NOMO-1 treated with dmso at 0.1 percent for 144 hours (cell line): Measurements from ENCODE around the gene UNC13A.

Experiments used
- DNase-seq: peaks from one replicate; lab custom pipeline; 2025; ENCODE audit not compliant: unreplicated experiment; lab: John Stamatoyannopoulos, UW

Gene UNC13A

DNA sequence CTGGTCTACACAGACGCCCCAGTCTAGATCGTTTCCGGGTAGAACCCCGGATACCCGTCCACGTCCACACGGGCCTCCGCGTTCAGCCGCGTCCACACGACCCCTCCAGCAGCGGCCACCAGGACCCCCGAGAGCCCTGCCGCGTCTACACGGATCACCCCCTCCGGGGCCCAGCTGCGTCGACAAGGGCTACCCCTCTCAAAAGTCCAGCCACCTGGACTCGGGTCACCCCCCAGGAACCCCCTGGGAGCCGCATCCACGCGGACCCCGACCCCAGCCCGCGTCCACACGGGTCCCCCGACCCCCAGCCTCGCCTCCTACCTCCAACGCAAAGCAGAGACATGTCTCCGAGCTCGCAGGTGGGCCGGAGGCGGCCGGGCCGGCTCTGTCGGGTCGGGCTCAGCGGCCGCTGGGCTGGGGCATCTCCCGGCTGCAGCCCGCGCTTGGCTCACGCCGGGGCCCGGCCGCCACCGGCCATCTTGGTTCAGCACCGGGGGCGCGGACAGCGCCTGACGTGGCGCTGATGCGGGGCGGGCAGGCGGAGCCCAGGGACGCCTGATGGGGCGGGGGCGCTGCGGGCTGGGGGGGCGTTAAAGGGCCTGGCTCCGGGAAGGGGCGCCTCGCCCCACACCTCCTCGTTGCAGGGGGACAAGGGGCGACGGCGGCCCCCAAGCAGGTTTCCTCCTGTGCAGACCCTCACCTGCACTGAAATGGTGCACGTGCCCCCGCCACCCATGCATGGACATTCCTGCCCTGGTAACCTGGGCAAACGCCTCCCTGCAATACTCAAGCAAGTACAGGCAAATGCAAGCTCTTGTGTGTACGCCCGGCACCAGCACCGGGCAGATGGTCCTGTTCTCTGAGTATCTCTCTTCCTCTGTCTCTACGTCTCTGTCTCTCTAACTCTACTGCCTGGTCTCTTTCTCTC is at the start of gene UNC13A:
Gene UNC13A (minus strand): TSS at position 498 of the 928 bp plus-strand sequence. CDS start 155 bp downstream, at position 343.
- DNase-seq = no peak

DNA sequence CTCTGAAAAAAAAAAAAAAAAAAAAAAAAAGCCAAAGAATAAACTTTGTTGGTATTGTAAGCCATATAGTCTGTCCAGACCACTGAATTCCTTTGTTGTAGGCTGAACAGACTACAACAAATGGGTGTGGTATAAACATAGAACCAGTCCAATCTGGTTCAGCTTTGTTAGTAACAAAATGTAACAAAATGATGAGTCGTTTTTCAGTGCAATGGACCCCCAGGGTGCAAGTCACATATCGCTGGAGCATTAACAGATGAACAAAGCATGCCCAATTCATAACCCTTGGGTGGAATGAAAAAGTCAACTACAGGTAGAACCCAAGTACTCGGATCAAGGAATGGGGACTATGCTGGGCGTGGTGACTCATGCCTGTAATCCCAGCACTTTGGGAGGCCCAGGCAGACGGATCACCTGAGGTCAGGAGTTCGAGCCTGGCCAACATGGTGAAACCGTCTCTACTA is 49.6 kb upstream of the UNC13A start:
- no peak for DNase-seq

DNA sequence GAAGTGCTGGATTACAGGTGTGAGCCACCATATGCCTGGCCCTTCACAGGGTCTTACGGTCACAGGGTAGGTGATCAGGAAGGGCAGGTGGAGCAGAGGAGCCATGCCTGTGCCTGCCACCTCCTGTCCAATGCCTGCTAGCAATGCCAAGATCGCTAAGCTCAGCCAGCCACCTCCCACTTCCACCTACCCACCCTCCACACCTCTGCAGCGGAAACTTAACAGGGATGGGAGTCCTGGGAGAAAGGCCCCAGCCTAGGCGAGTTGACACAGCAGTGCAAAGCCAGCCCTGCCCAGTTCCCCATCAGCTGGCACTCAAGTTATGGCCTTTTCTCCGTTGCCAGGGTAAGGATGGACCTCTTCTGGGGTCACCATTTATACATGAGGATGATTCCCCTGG is 47.3 kb upstream of the UNC13A start:
- no peak for DNase-seq

DNA sequence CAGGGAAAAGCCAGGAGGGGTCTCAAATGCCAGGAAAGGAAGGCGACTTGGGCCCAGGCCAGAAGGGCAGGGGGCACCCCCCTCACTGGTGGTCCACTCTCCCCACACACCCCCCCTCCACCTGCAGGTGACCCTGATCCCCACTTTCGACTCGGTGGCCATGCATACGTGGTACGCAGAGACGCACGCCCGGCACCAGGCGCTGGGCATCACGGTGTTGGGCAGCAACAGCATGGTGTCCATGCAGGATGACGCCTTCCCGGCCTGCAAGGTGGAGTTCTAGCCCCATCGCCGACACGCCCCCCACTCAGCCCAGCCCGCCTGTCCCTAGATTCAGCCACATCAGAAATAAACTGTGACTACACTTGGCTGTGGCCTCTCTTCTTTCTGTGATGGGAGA is 46.0 kb upstream of the UNC13A start:
- no peak for DNase-seq

DNA sequence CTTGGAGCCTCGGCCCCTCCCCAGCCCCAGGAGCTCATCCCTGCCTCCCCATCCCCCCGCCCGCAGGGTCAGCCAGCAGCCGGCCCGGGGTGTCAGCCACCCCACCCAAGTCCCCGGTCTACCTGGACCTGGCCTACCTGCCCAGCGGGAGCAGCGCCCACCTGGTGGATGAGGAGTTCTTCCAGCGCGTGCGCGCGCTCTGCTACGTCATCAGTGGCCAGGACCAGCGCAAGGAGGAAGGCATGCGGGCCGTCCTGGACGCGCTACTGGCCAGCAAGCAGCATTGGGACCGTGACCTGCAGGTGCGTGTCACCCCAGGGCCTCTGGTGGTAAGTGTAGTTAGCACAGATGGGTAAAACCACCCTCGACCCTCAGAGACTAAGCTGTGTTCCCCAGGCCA is 45.0 kb upstream of the UNC13A start:
- no peak for DNase-seq

DNA sequence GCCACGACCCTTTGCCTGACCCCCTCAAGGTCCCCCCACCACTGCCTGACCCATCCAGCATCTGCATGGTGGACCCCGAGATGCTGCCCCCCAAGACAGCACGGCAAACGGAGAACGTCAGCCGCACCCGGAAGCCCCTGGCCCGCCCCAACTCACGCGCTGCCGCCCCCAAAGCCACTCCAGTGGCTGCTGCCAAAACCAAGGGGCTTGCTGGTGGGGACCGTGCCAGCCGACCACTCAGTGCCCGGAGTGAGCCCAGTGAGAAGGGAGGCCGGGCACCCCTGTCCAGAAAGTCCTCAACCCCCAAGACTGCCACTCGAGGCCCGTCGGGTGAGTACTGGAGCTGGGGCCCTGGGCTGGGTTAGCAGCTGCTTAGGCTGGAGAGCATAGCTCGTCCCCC is 39.7 kb upstream of the UNC13A start:
- DNase-seq = no peak

DNA sequence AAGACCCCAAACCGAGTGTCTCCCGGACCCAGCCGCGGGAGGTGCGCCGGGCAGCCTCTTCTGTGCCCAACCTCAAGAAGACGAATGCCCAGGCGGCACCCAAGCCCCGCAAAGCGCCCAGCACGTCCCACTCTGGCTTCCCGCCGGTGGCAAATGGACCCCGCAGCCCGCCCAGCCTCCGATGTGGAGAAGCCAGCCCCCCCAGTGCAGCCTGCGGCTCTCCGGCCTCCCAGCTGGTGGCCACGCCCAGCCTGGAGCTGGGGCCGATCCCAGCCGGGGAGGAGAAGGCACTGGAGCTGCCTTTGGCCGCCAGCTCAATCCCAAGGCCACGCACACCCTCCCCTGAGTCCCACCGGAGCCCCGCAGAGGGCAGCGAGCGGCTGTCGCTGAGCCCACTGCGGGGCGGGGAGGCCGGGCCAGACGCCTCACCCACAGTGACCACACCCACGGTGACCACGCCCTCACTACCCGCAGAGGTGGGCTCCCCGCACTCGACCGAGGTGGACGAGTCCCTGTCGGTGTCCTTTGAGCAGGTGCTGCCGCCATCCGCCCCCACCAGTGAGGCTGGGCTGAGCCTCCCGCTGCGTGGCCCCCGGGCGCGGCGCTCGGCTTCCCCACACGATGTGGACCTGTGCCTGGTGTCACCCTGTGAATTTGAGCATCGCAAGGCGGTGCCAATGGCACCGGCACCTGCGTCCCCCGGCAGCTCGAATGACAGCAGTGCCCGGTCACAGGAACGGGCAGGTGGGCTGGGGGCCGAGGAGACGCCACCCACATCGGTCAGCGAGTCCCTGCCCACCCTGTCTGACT is 39.0 kb upstream of the UNC13A start:
- DNase-seq = no peak

DNA sequence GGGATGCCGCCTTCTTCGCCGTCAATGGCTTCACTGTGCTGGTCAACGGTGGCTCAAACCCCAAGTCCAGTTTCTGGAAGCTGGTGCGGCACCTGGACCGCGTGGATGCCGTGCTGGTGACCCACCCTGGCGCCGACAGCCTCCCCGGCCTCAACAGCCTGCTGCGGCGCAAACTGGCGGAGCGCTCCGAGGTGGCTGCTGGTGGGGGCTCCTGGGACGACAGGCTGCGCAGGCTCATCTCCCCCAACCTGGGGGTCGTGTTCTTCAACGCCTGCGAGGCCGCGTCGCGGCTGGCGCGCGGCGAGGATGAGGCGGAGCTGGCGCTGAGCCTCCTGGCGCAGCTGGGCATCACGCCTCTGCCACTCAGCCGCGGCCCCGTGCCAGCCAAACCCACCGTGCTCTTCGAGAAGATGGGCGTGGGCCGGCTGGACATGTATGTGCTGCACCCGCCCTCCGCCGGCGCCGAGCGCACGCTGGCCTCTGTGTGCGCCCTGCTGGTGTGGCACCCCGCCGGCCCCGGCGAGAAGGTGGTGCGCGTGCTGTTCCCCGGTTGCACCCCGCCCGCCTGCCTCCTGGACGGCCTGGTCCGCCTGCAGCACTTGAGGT is 38.1 kb upstream of the UNC13A start:
- DNase-seq = no peak

DNA sequence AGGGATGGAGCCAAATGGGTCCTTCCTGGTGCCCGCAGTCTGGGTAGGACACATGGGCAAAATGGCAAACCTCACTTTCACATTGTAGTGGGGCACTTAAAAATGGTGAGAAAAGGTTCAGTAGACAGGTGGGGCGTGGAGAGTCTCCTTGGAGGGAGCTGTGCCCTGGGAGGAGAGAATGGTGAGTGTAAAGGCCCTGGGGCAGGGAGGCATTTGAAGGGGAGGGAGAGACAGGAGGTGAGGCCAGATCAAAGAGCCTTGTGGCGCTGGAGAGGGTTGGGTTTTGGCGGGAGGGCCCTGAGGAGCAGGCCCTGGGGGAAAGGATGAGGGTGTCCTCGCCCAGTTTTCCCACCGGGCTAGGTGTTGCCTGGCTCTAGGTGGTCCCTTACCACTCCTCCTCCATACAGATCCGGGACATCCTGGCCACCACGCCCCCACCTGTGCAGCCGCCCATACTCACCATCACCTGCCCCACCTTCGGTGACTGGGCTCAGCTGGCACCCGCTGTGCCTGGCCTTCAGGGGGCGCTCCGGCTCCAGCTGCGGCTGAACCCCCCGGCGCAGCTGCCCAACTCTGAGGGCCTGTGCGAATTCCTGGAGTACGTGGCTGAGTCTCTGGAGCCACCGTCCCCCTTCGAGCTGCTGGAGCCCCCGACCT is 37.4 kb upstream of the UNC13A start:
- no peak for DNase-seq

DNA sequence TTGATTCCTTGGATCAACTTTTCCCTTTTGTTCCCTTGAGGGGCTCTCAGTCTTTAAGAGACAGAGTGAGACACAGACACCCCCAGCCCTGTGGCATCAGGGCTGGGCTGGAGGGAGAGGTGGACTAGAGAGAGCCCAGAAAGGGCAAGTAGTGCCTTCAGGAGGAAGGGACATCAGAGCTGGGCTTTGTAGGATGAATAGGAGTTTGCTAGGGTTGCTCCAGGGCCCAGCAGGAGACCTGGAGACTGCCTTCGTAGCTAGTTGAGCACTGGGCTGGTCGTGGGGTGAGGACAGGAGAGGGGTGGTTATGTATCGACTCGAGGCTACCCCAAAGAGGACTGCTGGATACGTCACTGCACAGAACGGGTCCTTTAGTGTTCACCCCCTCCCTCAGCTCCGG is 36.5 kb upstream of the UNC13A start:
- DNase-seq = no peak

DNA sequence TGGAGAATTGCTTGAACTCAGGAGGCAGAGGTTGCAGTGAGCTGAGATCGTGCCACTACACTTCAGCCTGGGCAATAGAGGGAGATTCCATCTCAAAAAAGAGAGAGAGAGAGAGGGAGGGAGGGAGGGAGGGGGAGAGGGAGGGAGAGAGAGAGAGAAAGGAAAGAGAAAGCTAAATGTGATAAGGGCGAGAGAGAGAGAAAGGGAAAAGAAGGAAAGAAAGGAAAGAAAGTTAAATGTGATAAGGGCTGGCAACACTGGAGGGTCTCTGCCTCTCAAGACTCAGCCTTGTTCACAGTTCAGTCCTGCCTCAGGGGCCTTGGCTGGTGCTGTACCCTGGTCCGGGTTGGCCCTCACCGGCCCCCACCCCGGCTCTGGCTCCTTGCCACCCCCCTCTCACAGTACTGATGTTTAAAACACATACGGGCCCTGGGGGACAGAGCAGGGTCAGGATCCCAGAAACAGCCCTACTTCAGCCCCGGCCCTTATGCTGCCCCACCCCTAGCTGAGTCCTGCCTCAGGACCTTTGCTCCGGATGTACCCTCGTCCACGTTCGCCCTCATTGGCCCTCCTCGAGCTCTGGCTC is 34.6 kb upstream of the UNC13A start:
- no peak for DNase-seq

DNA sequence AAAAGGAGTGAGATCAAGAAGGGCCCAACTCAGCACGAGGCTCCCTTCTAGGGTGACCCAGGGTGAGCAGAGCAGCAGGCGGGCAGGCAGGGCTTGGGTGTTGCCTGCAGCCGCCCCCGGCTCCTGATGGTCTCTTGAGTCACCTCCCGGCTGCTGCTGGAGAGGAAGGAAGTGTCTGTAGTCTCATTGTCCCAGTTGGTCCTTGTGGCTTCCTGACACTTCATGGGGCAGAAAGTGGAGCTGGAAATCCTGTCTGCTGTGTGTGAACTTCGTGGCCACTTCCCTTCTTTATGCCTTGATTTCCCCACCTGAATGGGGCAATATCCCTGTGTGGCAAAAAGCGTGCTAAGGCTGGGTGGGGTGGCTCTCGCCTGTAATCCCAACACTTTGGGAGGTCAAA is 33.7 kb upstream of the UNC13A start:
- no peak for DNase-seq

DNA sequence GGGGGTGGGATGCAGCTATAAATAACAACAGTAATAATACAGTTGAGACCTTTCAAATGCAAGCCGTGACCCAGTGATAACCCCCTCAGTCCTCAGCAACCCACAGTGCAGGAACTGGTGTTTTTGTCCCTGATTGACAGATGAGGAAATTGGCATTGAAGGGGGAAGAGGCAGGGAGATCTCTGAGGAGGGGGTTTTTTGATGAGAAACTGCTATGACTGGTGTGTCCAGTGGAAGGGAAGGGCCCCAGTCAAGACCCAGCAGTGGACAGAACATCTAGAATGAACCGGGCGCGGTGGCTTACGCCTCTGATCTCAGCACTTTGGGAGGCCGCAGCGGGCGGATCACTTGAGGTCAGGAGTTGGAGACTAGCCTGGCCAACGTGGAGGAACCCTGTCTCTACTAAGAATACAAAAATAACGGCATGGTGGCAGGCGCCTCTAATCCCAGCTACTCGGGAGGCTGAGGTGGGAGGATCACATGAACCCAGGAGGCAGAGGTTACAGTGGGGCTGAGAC is 33.0 kb upstream of the UNC13A start:
- DNase-seq = no peak

DNA sequence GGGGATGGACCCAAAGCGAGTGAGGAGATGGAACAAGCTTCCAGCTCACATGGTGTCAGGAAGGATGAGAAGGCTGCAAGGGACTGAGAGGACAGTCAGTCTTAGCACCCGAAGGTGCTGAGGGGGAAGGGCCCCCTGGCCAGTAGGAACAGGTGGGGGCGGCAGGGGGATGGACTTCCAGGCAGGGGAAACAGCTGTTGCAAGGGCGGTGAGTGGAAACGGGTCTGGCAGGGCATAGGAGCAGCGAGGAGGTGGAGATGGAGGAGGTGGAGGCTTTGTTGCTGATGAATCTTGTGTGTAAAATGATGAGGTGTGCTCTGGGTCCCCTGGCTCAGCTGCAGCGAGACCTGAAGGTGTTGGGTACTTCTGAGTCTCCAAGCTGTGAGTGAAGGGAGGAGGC is 32.3 kb upstream of the UNC13A start:
- no peak for DNase-seq

DNA sequence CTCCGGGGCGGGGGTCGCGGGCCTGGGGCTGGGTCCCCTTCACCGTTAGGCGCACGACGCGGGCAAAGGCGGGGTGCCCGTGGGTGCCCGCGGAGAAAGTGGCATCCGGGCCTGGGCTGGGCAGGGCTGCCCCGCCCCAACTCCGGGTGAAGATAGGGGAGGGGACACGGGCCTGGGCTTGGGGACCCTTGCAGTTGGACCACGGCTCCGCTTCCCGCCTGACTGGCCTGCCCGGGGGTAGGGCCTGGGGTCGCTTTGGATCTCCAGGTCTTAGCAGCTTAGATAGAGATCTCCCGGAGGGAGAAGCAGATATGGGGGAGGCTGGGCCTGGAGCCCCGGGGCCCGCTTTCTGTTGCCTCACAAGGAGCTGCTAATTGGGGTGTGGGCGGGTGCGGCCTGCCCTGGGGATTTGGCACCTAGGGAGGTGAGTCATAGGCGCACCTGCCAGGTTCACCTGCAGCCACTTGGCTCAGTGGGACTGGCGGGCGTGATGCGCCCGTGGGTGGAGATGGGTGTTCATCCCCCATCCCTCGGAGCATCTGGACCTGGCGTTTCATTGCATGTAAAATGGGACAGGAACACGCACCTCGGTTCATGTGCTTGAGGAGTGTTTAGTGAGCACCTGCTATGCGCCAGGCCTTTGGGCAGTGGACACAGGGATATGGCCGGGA is 31.7 kb upstream of the UNC13A start:
- DNase-seq = no peak

DNA sequence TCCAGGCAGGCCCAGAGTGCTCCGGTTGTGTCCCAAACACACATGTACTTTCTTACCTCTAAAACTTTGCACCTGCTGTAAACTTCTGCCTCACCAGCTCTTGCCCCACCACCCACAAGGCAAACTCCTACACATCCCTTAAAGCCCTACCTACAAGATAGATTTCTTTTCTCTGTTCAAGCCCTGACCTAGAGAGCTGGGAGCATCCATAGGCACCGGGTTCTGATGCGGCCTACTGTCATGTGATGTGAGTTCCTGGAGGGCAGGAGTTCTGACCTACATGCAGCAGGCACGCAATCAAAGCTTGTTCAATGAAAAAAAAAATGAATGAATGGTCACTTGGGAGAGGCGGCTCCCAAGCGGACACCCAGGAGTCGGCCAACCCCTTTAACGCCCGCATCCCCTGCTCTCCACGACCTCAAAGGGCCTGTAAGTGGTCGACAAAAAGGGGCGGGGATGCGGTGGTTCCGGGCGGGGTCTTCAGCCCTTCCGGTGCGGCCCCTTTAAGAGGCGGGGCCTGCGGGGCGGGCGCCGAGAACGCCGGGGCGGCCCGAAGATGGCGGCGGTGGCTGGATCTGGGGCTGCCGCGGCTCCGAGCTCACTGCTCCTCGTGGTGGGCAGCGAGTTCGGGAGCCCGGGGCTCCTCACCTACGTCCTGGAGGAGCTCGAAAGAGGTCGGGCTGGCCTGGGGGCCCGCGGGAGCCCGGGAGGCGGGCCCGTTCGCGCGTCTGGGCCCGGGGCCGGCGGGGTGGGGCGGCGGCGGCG is 31.0 kb upstream of the UNC13A start, which contains the start of gene MAP1S:
Gene MAP1S (plus strand): TSS at position 534 of the 765 bp plus-strand sequence. CDS start 23 bp downstream, at position 557.
- DNase-seq = peak; percentile 41

DNA sequence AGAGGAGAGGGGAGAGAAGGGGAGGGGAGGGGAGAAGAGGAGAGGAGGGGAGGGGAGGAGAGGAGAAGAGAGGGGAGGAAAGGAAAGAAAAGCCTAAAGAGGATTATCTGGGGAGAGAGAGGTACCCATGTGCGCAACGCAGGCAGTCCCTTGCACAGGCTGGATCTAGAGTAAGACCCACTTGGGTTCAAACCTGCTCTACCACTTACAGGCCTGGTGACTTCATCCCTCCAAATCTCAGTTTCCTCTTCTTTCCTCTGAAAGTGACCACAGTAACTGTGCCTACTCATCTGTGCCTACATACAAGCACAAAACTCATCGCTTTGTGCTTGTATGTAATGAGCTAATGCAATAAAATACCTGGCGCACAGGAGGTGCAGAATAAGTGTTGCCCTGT is 30.4 kb upstream of the UNC13A start:
- no peak for DNase-seq

DNA sequence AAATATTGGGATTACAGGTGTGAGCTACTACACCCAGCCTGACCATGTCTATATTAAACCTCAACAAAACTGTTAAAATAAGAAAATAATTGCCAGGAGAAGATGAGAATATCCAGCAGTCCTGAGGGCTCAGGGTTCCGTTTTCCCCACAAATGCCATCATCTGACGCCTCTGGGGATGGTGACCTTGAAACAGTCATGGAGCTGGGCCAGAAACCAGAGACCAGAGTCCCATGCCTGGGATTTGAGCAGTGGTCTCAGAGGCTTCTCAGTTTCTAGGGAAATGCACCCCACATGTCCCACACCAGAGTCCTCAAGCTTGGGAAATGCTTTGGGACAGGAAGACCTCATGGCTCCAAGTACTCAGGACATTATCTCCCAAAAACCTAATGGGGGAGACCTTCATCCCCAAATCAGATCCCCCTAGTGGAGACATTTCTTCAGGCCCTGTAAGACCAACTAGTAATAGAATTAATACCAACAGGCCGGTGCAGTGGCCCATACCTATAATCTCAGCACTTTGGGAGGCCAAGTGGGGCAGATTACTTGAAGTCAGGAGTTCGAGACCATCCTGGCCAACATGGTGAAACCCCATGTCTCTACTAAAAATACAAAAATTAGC is 28.3 kb upstream of the UNC13A start:
- DNase-seq = no peak

DNA sequence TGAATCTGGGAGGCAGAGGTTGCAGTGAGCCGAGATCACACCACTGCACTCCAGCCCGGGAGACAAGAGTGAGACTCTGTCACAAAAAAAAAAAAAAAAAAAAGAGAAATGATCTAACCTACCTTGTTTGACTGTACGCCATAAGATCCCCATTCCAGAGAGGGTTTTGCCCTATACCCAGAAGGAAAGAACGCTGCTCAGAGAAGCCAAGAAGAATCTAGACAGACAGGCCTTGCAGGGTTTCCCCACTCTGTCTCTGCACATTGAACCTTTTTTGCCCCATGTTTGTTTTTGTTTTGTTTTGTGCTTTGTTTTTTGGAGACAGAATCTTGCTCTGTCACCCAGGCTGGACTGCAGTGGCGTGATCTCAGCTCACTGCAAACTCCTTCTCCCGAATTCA is 23.7 kb upstream of the UNC13A start:
- DNase-seq = no peak
